K562 (cell line): Measurements from ENCODE around the gene KRT31. TPM values are rescaled to one million over a fixed set of nuclear protein-coding genes. Genes with fewer than 3 reads are reported as not detected.

ENCODE experiments used
- ATAC-seq: fragments of 200-7000 bp; cut with Tn5 transposase; 3 replicates; pipeline ENCODE4 v1.9.1; 2020; ENCODE audit warnings: moderate library complexity
- BruUV-seq: library from RNA; stranded (reverse); fragments of 400-500 nt; replicated peaks from 2 replicates; lab custom pipeline; 2021; lab: Mats Ljungman, UMichigan
- CTCF ChIA-PET: fragments of 300-600 bp; formaldehyde crosslinking; extraction: SDS; loops from one replicate; lab custom pipeline; 2021; ENCODE audit warnings: low intra/inter-chr PET ratio; lab: Yijun Ruan, JAX
- POLR2A ChIA-PET: fragments of 300-600, 350-650 bp; sonication (Branson Sonifier 250); formaldehyde crosslinking; extraction: SDS; loops from one replicate; lab custom pipeline; 2021; ENCODE audit warnings: antibody characterized with exemption, inconsistent platforms; lab: Yijun Ruan, JAX
- DNase-seq, 4 experiments: peaks; one replicate each; pipeline versions ENCODE4 v3.0.0 to v3.0.0-alpha.2; 2011 to 2018; ENCODE audit warnings: low spot score in 3 of 4, mixed read lengths in 3 of 4; ENCODE audit errors: extremely low read depth in 1 of 4
- FAIRE-seq: peaks from 2 replicates; lab custom pipeline; 2011; peaks lifted over from hg19 to GRCh38; lab: Jason Lieb, UNC
- H2AFZ ChIP-seq: 2 replicates; pipeline ENCODE4 v1.6.0; 2011; ENCODE audit warnings: low read depth, low read length, control low read depth, inconsistent platforms
- H3K27ac ChIP-seq: fragments of 200-600 bp; 3 replicates; pipeline ENCODE4 v1.8.0; 2011; ENCODE audit warnings: low read depth, mild to moderate bottlenecking, control low read depth, inconsistent platforms, low read length, moderate library complexity, mixed read lengths; ENCODE audit errors: extremely low read depth
- H3K27me3 ChIP-seq, 2 experiments: fragments of 300-600 bp in 1 of 2; 2 replicates in 1 of 2; 3 replicates in 1 of 2; pipeline versions ENCODE4 v1.6.0 to v1.8.0; 2011; ENCODE audit warnings: inconsistent platforms in 2 of 2, low read length in 2 of 2, mild to moderate bottlenecking in 1 of 2, mixed read lengths in 1 of 2, moderate library complexity in 1 of 2; ENCODE audit not compliant: control insufficient read depth in 2 of 2, insufficient read depth in 2 of 2
- H3K36me3 ChIP-seq: fragments of 300-600 bp; 3 replicates; pipeline ENCODE4 v1.8.0; 2011; ENCODE audit warnings: mild to moderate bottlenecking, low read length, inconsistent platforms; ENCODE audit not compliant: control insufficient read depth, insufficient read depth
- H3K4me1 ChIP-seq, 2 experiments: fragments of 200-600 bp in 1 of 2; replicated peaks in 1 of 2; 2 replicates in 1 of 2; 3 replicates in 1 of 2; pipeline versions ENCODE4 v1.5.1 to v1.8.0; 2011; ENCODE audit warnings: inconsistent platforms in 2 of 2, low read length in 2 of 2, mild to moderate bottlenecking in 1 of 2, mixed read lengths in 1 of 2, moderate library complexity in 1 of 2; ENCODE audit not compliant: control insufficient read depth in 2 of 2, insufficient read depth in 2 of 2
- H3K4me2 ChIP-seq: 2 replicates; pipeline ENCODE4 v1.6.1; 2011; ENCODE audit warnings: low read length, control low read depth, inconsistent platforms, mixed read lengths; ENCODE audit not compliant: insufficient read depth
- H3K4me3 ChIP-seq: fragments of 200-600 bp; sonication (generic), shearing (Covaris generic); 2 replicates; pipeline ENCODE4 v1.5.1; 2016; ENCODE audit warnings: control low read depth, inconsistent platforms
- H3K79me2 ChIP-seq: fragments of 200-600 bp; 3 replicates; pipeline ENCODE4 v1.8.0; 2011; ENCODE audit warnings: low read length, inconsistent platforms; ENCODE audit not compliant: control insufficient read depth, insufficient read depth
- H3K9ac ChIP-seq, 2 experiments: 2 replicates each; pipeline versions ENCODE4 v1.6.0 to v1.6.1; 2011; ENCODE audit warnings: low read depth in 2 of 2, low read length in 2 of 2, control low read depth in 1 of 2, inconsistent platforms in 1 of 2, mild to moderate bottlenecking in 1 of 2, mixed read lengths in 1 of 2; ENCODE audit not compliant: insufficient read depth in 1 of 2
- H3K9me1 ChIP-seq: one replicate; pipeline ENCODE4 v1.6.0; 2011; ENCODE audit warnings: inconsistent platforms, mild to moderate bottlenecking, low read length, moderate library complexity; ENCODE audit not compliant: control insufficient read depth, insufficient read depth
- H3K9me3 ChIP-seq: replicated peaks from 2 replicates; pipeline ENCODE4 v1.5.1; 2011; ENCODE audit warnings: low read depth, low read length, inconsistent platforms; ENCODE audit not compliant: control insufficient read depth, insufficient read depth
- H4K20me1 ChIP-seq: replicated peaks from 2 replicates; pipeline ENCODE4 v1.6.1; 2011; ENCODE audit warnings: low read length, inconsistent platforms, mixed read lengths; ENCODE audit not compliant: control insufficient read depth, insufficient read depth
- POLR2G ChIP-seq: fragments of 200-400 bp; formaldehyde crosslinking; IDR thresholded peaks from 2 replicates; pipeline ENCODE4 v1.6.1; 2017; ENCODE audit warnings: low read depth, mild to moderate bottlenecking, antibody characterized with exemption, low read length, moderate library complexity
- YY1 ChIP-seq, 3 experiments: IDR thresholded peaks; 2 replicates each; pipeline ENCODE4 v1.6.1; 2011; ENCODE audit warnings: low read length in 2 of 3, mild to moderate bottlenecking in 2 of 3, moderate library complexity in 2 of 3, borderline replicate concordance in 1 of 3, control low read depth in 1 of 3, low read depth in 1 of 3; ENCODE audit not compliant: insufficient read depth in 3 of 3, insufficient replicate concordance in 2 of 3, control insufficient read depth in 1 of 3, insufficient read length in 1 of 3; ENCODE audit errors: extremely low read depth in 1 of 3
- ZNF436 ChIP-seq: fragments of 250-450, 450-650 bp; sonication (Bioruptor Pico); formaldehyde crosslinking; IDR thresholded peaks from 2 replicates; pipeline ENCODE4 v1.7.0; 2020; ENCODE audit warnings: mild to moderate bottlenecking
- ZNF830 ChIP-seq: fragments of 250-450 bp; sonication (Bioruptor Pico); IDR thresholded peaks from 2 replicates; pipeline ENCODE4 v1.5.0; 2021; ENCODE audit warnings: mild to moderate bottlenecking
- WGBS: fragments of 100-300 bp; shearing (Covaris generic); methylation state at CpG from one replicate; pipeline ENCODE4 v1.1.6; 2016; ENCODE audit warnings: low coverage, mixed read lengths; ENCODE audit not compliant: insufficient coverage; ENCODE audit errors: missing lambda C conversion rate; 5-methylcytosine and 5-hydroxymethylcytosine counted together
- in situ Hi-C: fragments of 300-500 bp; cut with MboI; formaldehyde crosslinking; loops from 4 replicates; pipeline ENCODE4 v1.15.0; 2018; ENCODE audit warnings: inconsistent platforms, mixed read lengths
- intact Hi-C: fragments of 100-400 bp; cut with micrococcal nuclease; formaldehyde crosslinking; loops from 2 replicates; pipeline ENCODE4 v1.14.2; 2022
- polyA plus RNA-seq, 8 experiments: library from polyadenylated mRNA; depleted of rRNA in 4 of 8; stranded (reverse) in 5 of 8; unstranded in 3 of 8; fragments of >200 nt; fragmentation: Nextera tagmentation in 2 of 8; fragmentation: Illumina TruSeq in 1 of 8; extraction: Ambion mirVana in 2 of 8; extraction: Trizol in 1 of 8; gene quantifications; 2 replicates each; pipeline versions ENCODE4 v1.2.1 to v1.2.3, GENCODE V29; 2011 to 2014; ENCODE audit warnings: inconsistent platforms in 1 of 8, missing spikeins in 1 of 8
- total RNA-seq, 7 experiments: library from RNA; depleted of rRNA in 6 of 7; stranded (reverse); fragments of >200 nt in 6 of 7; fragmentation: Illumina TruSeq in 2 of 7; extraction: Trizol in 2 of 7; gene quantifications; 2 replicates each; pipeline versions ENCODE4 v1.2.1 to v1.2.3, GENCODE V29; 2011 to 2021; ENCODE audit warnings: low replicate concordance in 1 of 7
- TF ChIP-seq, protein P1 (sequence below): fragments of 250-450 bp; sonication (Bioruptor Pico); IDR thresholded peaks from 2 replicates; pipeline ENCODE4 v1.5.0; 2021; ENCODE audit warnings: mild to moderate bottlenecking, borderline replicate concordance

Gene KRT31
- total and polyA plus RNA-seq, 9 of the 15 experiments (the other 6 are each of a cell fraction or from before 2014, with no cell fraction given): not detected

DNA sequence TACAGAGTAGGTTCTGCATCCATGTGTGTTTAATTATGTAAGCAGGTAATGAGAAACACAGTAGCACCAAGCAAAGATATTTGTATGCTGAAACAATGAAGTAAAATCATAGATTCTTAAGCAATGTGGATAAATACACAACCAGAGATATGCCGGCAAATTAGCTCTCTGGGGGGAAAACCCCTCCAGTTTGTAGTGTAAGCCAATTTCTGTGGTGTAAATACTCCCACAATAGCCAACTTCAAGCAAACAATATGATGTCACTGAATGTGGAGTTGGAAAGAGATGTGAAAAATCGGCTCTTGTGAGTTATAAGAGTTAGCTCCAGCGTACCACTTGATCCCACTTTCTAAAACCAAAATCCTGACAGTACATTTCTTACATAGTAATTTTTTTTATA is 47.2 kb upstream of the KRT31 start:
- H3K27me3 ChIP-seq: peaks cover 7 to 24% of the 10 kb centered on the region in 2 experiments; a peak in 4 of 5 replicates
- no peak overlapping the region for H2AFZ ChIP-seq
- no peak for TF ChIP-seq POLR2G
- no peak for TF ChIP-seq YY1 (IDR thresholded peaks at IDR 0.05; ENCODE audit: borderline replicate concordance in 1 of 3, control insufficient read depth in 1 of 3, extremely low read depth in 1 of 3, insufficient read depth in 3 of 3, insufficient read length in 1 of 3, insufficient replicate concordance in 2 of 3, low read depth in 1 of 3, low read length in 2 of 3)
- TF ChIP-seq, protein P1, sequence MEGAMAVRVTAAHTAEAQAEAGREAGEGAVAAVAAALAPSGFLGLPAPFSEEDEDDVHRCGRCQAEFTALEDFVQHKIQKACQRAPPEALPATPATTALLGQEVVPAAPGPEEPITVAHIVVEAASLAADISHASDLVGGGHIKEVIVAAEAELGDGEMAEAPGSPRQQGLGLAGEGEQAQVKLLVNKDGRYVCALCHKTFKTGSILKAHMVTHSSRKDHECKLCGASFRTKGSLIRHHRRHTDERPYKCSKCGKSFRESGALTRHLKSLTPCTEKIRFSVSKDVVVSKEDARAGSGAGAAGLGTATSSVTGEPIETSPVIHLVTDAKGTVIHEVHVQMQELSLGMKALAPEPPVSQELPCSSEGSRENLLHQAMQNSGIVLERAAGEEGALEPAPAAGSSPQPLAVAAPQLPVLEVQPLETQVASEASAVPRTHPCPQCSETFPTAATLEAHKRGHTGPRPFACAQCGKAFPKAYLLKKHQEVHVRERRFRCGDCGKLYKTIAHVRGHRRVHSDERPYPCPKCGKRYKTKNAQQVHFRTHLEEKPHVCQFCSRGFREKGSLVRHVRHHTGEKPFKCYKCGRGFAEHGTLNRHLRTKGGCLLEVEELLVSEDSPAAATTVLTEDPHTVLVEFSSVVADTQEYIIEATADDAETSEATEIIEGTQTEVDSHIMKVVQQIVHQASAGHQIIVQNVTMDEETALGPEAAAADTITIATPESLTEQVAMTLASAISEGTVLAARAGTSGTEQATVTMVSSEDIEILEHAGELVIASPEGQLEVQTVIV: no peak
- TF ChIP-seq ZNF830 (CRISPR knock-in tag): no peak
- no peak for TF ChIP-seq ZNF436 (CRISPR knock-in tag)
- H3K36me3 ChIP-seq: no peaks in the 10 kb centered on the region
- H3K9me1 ChIP-seq: no peaks in the 10 kb centered on the region
- FAIRE-seq: no peak
- ChIA-PET CTCF (no interaction called here), POLR2A (no interaction called here)
- ATAC-seq: no peak
- no peaks in the 10 kb centered on the region; the same call in 2 of the 3 replicates for H3K79me2 ChIP-seq
- H3K4me3 ChIP-seq: no peak overlapping the region
- H3K9me3 ChIP-seq: no peaks in the 10 kb centered on the region
- in situ Hi-C loops: no loop called here
- WGBS: 0% methylated on average over 3 of the region's 3 CpGs
- no peak overlapping the region for H3K4me2 ChIP-seq
- BruUV-seq: no TSS peak
- H3K9ac ChIP-seq: no peak overlapping the region
- H3K27ac ChIP-seq: no peak overlapping the region
- no peaks in the 10 kb centered on the region for H4K20me1 ChIP-seq
- no peak for DNase-seq
- no peaks in the 10 kb centered on the region for H3K4me1 ChIP-seq
- intact Hi-C loops: no loop called here
